ENCODE measurements around the gene CHCHD3.
"Not testable (repeated sequence)": the region's sequence is repeated elsewhere in the genome, so short reads cannot be mapped to it uniquely, and the experiment has no call there.

Gene CHCHD3

GRCh38 chr7:132999845-133000244, 82.0 kb downstream of the CHCHD3 start:
- DNase-seq = no peak

- peak; percentile 19 for DNase-seq
Measured at GRCh38 chr7:132998763-132999162, 83.1 kb downstream of the CHCHD3 start.

GRCh38 chr7:132997505-132997904, 84.4 kb downstream of the CHCHD3 start:
- no peak for DNase-seq

GRCh38 chr7:132996581-132997242, 85.2 kb downstream of the CHCHD3 start:
- DNase-seq = no peak

GRCh38 chr7:132993377-132994013, 88.4 kb downstream of the CHCHD3 start:
- DNase-seq = no peak

GRCh38 chr7:132991615-132992587, 90.0 kb downstream of the CHCHD3 start:
- DNase-seq = no peak

- no peak for DNase-seq
Measured at GRCh38 chr7:132988117-132988516, 93.8 kb downstream of the CHCHD3 start.

GRCh38 chr7:132980402-132980801, 101.5 kb downstream of the CHCHD3 start:
- no peak for DNase-seq

- DNase-seq = no peak
Measured at GRCh38 chr7:132979524-132979923, 102.4 kb downstream of the CHCHD3 start.

GRCh38 chr7:132977234-132977633, 104.7 kb downstream of the CHCHD3 start:
- DNase-seq = no peak

- no peak for DNase-seq
Measured at GRCh38 chr7:132972745-132973144, 109.1 kb downstream of the CHCHD3 start.

- no peak for DNase-seq
Measured at GRCh38 chr7:132970257-132970656, 111.6 kb downstream of the CHCHD3 start.

GRCh38 chr7:132969520-132969919, 112.4 kb downstream of the CHCHD3 start:
- no peak for DNase-seq

GRCh38 chr7:132967470-132967848, 114.4 kb downstream of the CHCHD3 start:
- not testable (repeated sequence) for DNase-seq

- DNase-seq = peak; percentile 65
Measured at GRCh38 chr7:132966754-132967469, 115.0 kb downstream of the CHCHD3 start.

- peak; percentile 31 for DNase-seq
Measured at GRCh38 chr7:132965951-132966350, 115.9 kb downstream of the CHCHD3 start.

- DNase-seq = no peak
Measured at GRCh38 chr7:132964876-132965275, 117.0 kb downstream of the CHCHD3 start.

GRCh38 chr7:132959891-132960290, 122.0 kb downstream of the CHCHD3 start:
- DNase-seq = no peak

GRCh38 chr7:132956556-132956955, 125.3 kb downstream of the CHCHD3 start:
- DNase-seq = no peak

- no peak for DNase-seq
Measured at GRCh38 chr7:132953468-132953867, 128.4 kb downstream of the CHCHD3 start.

GRCh38 chr7:132950725-132951124, 131.2 kb downstream of the CHCHD3 start:
- DNase-seq = no peak

GRCh38 chr7:132947011-132947410, 134.9 kb downstream of the CHCHD3 start:
- DNase-seq = no peak

GRCh38 chr7:132944774-132945173, 137.1 kb downstream of the CHCHD3 start:
- DNase-seq = no peak

All from EL (cell line).